ENCODE measurements around the gene PPIP5K2. TPM values are rescaled to one million over a fixed set of nuclear protein-coding genes. Genes with fewer than 3 reads are reported as not detected.

The PPIP5K2 gene
- total RNA-seq, 1 experiment from 2014 or later = 44.8 TPM

GRCh38 chr5:103133231-103133630, 13.1 kb downstream of the PPIP5K2 start:
- no peaks in the 10 kb centered on the region for H3K27me3 Mint-ChIP-seq (ENCODE audit: insufficient read depth, unreplicated experiment)
- intact Hi-C loops (cut with micrococcal nuclease; ENCODE audit: unreplicated experiment) = no loop called here
- Histone ChIP-seq H3K4me3 (ENCODE audit: low read depth, low read length) (no peak overlapping the region), H3K27me3 (replicated peaks; ENCODE audit: control insufficient read depth, insufficient read depth, low read length) (no peaks in the 10 kb centered on the region), H3K36me3 (ENCODE audit: control insufficient read depth, insufficient read depth, low read length) (no peaks in the 10 kb centered on the region), H3K4me1 (peaks cover 8% of the 10 kb centered on the region), H3K9me3 (no peaks in the 10 kb centered on the region)
- H3K9me3 Mint-ChIP-seq (ENCODE audit: unreplicated experiment) = no peaks in the 10 kb centered on the region
- no peak for DNase-seq
- H3K36me3 Mint-ChIP-seq (ENCODE audit: insufficient read depth, unreplicated experiment) = no peaks in the 10 kb centered on the region
- no peak overlapping the region for H3K27ac Mint-ChIP-seq (ENCODE audit: unreplicated experiment)
- H3K4me1 Mint-ChIP-seq (ENCODE audit: low read depth, unreplicated experiment) = no peaks in the 10 kb centered on the region
- H3K4me3 Mint-ChIP-seq (ENCODE audit: unreplicated experiment) = no peak overlapping the region
- POLR2A ChIA-PET = no interaction called here
- TF ChIP-seq CTCF (IDR thresholded peaks at IDR 0.05; ENCODE audit: insufficient read depth in 1 of 2, low read depth in 1 of 2, low read length in 1 of 2, severe bottlenecking in 1 of 2, unreplicated experiment in 1 of 2) = no peak
- CTCF ChIA-PET = interaction anchor here (0.6 kb wide), 1 partner anchor 91 kb away, joined by 3 read pairs; no protein-coding TSS in a partner anchor
- BruUV-seq (replicated peaks) = no TSS peak

- intact Hi-C loops (cut with micrococcal nuclease; ENCODE audit: unreplicated experiment) = no loop called here
- peaks cover 13% of the 10 kb centered on the region for H3K36me3 Mint-ChIP-seq (ENCODE audit: insufficient read depth, unreplicated experiment)
- no peak overlapping the region for H3K27ac Mint-ChIP-seq (ENCODE audit: unreplicated experiment)
- BruUV-seq (replicated peaks) = no TSS peak
- Histone ChIP-seq H3K36me3 (ENCODE audit: control insufficient read depth, insufficient read depth, low read length) (no peaks in the 10 kb centered on the region), H3K4me1 (peaks cover 22% of the 10 kb centered on the region), H3K4me3 (ENCODE audit: low read depth, low read length) (no peak overlapping the region), H3K9me3 (no peaks in the 10 kb centered on the region), H3K27me3 (replicated peaks; ENCODE audit: control insufficient read depth, insufficient read depth, low read length) (no peaks in the 10 kb centered on the region)
- no peaks in the 10 kb centered on the region for H3K9me3 Mint-ChIP-seq (ENCODE audit: unreplicated experiment)
- no peaks in the 10 kb centered on the region for H3K4me1 Mint-ChIP-seq (ENCODE audit: low read depth, unreplicated experiment)
- TF ChIP-seq CTCF (IDR thresholded peaks at IDR 0.05; ENCODE audit: insufficient read depth in 1 of 2, low read depth in 1 of 2, low read length in 1 of 2, severe bottlenecking in 1 of 2, unreplicated experiment in 1 of 2) = no peak
- ChIA-PET CTCF (no interaction called here), POLR2A (no interaction called here)
- no peak for DNase-seq
- H3K4me3 Mint-ChIP-seq (ENCODE audit: unreplicated experiment) = no peak overlapping the region
- H3K27me3 Mint-ChIP-seq (ENCODE audit: insufficient read depth, unreplicated experiment) = no peaks in the 10 kb centered on the region
Observed at GRCh38 chr5:103135461-103135860, 15.4 kb downstream of the PPIP5K2 start.

GRCh38 chr5:103138202-103138690, 18.1 kb downstream of the PPIP5K2 start:
- Histone ChIP-seq H3K36me3 (ENCODE audit: control insufficient read depth, insufficient read depth, low read length) (no peaks in the 10 kb centered on the region), H3K9me3 (no peaks in the 10 kb centered on the region), H3K4me1 (peaks cover 22% of the 10 kb centered on the region), H3K4me3 (ENCODE audit: low read depth, low read length) (no peak overlapping the region), H3K27me3 (replicated peaks; ENCODE audit: control insufficient read depth, insufficient read depth, low read length) (no peaks in the 10 kb centered on the region)
- no peak for TF ChIP-seq CTCF (IDR thresholded peaks at IDR 0.05; ENCODE audit: insufficient read depth in 1 of 2, low read depth in 1 of 2, low read length in 1 of 2, severe bottlenecking in 1 of 2, unreplicated experiment in 1 of 2)
- intact Hi-C loops (cut with micrococcal nuclease; ENCODE audit: unreplicated experiment) = no loop called here
- no peak for DNase-seq
- BruUV-seq (replicated peaks) = no TSS peak
- Mint-ChIP-seq H3K27me3 (ENCODE audit: insufficient read depth, unreplicated experiment) (no peaks in the 10 kb centered on the region), H3K36me3 (ENCODE audit: insufficient read depth, unreplicated experiment) (peaks cover 18% of the 10 kb centered on the region), H3K4me1 (ENCODE audit: low read depth, unreplicated experiment) (no peaks in the 10 kb centered on the region), H3K9me3 (ENCODE audit: unreplicated experiment) (no peaks in the 10 kb centered on the region), H3K27ac (ENCODE audit: unreplicated experiment) (no peak overlapping the region), H3K4me3 (ENCODE audit: unreplicated experiment) (no peak overlapping the region)
- ChIA-PET POLR2A (interaction anchor here (0.6 kb wide), 1 partner anchor 235 kb away, joined by 3 read pairs; no protein-coding TSS in a partner anchor), CTCF (no interaction called here)
